ENCODE measurements around the gene WWC1.

WWC1 gene

GRCh38 chr5:168301593-168302390, 10.3 kb downstream of the WWC1 start:
- H3K4me3 ChIP-seq (ENCODE audit: low read depth, low read length) = no peak overlapping the region
- DNase-seq (ENCODE audit: low read depth) = no peak
- no peak for TF ChIP-seq CTCF (conservative IDR thresholded peaks at IDR 0.05; ENCODE audit: low read depth, low read length)

GRCh38 chr5:168302785-168303184, 11.3 kb downstream of the WWC1 start:
- TF ChIP-seq CTCF (conservative IDR thresholded peaks at IDR 0.05; ENCODE audit: low read depth, low read length) = no peak
- no peak for DNase-seq (ENCODE audit: low read depth)
- no peak overlapping the region for H3K4me3 ChIP-seq (ENCODE audit: low read depth, low read length)

- DNase-seq (ENCODE audit: low read depth) = no peak
- no peak for TF ChIP-seq CTCF (conservative IDR thresholded peaks at IDR 0.05; ENCODE audit: low read depth, low read length)
- no peak overlapping the region for H3K4me3 ChIP-seq (ENCODE audit: low read depth, low read length)
These were observed 12.1 kb downstream of the WWC1 start for GRCh38 chr5:168303393-168304025.

GRCh38 chr5:168304349-168304748, 12.9 kb downstream of the WWC1 start:
- H3K4me3 ChIP-seq (ENCODE audit: low read depth, low read length) = no peak overlapping the region
- DNase-seq (ENCODE audit: low read depth) = no peak
- TF ChIP-seq CTCF (conservative IDR thresholded peaks at IDR 0.05; ENCODE audit: low read depth, low read length) = no peak

GRCh38 chr5:168305281-168305680, 13.8 kb downstream of the WWC1 start:
- DNase-seq (ENCODE audit: low read depth) = no peak
- no peak overlapping the region for H3K4me3 ChIP-seq (ENCODE audit: low read depth, low read length)
- no peak for TF ChIP-seq CTCF (conservative IDR thresholded peaks at IDR 0.05; ENCODE audit: low read depth, low read length)

- DNase-seq (ENCODE audit: low read depth) = no peak
- no peak for TF ChIP-seq CTCF (conservative IDR thresholded peaks at IDR 0.05; ENCODE audit: low read depth, low read length)
- no peak overlapping the region for H3K4me3 ChIP-seq (ENCODE audit: low read depth, low read length)
These were observed 15.6 kb downstream of the WWC1 start for GRCh38 chr5:168307022-168307421.
